ENCODE measurements around the gene NDUFV3. TPM values are rescaled to one million over a fixed set of nuclear protein-coding genes. Genes with fewer than 3 reads are reported as not detected.

The NDUFV3 gene
- total and polyA plus RNA-seq, 2 experiments from 2014 or later, result 31.9 to 36.3 TPM

- Histone ChIP-seq H3K4me2 (no peak overlapping the region), H3K36me3 (replicated peaks; ENCODE audit: insufficient read depth, low read depth) (no peaks in the 10 kb centered on the region), H3K9me3 (ENCODE audit: low read depth) (no peaks in the 10 kb centered on the region), H3K4me3 (no peak overlapping the region), H3K79me2 (no peaks in the 10 kb centered on the region), H3K27ac (no peak overlapping the region), H3K27me3 (no peaks in the 10 kb centered on the region), H2AFZ (no peak overlapping the region), H3K9me2 (replicated peaks; ENCODE audit: insufficient read depth) (no peaks in the 10 kb centered on the region), H4K20me1 (ENCODE audit: insufficient read depth, poor library complexity, severe bottlenecking) (no peaks in the 10 kb centered on the region), H3K4me1 (ENCODE audit: insufficient read depth) (no peaks in the 10 kb centered on the region)
- TF ChIP-seq CTCF (IDR thresholded peaks at IDR 0.05; ENCODE audit: poor library complexity) (no peak), EZH2 (IDR thresholded peaks at IDR 0.05; ENCODE audit: borderline replicate concordance) (no peak), EZH2phosphoT487 (IDR thresholded peaks at IDR 0.05; ENCODE audit: low read depth, severe bottlenecking, unreplicated experiment) (no peak)
- 94% methylated on average over 34 of the region's 54 CpGs for WGBS (ENCODE audit: low lambda C conversion rate, missing lambda C conversion rate)
- DNase-seq (ENCODE audit: low spot score), result no peak
Measured at GRCh38 chr21:42848932-42849758, 44.0 kb upstream of the NDUFV3 start.

DNA sequence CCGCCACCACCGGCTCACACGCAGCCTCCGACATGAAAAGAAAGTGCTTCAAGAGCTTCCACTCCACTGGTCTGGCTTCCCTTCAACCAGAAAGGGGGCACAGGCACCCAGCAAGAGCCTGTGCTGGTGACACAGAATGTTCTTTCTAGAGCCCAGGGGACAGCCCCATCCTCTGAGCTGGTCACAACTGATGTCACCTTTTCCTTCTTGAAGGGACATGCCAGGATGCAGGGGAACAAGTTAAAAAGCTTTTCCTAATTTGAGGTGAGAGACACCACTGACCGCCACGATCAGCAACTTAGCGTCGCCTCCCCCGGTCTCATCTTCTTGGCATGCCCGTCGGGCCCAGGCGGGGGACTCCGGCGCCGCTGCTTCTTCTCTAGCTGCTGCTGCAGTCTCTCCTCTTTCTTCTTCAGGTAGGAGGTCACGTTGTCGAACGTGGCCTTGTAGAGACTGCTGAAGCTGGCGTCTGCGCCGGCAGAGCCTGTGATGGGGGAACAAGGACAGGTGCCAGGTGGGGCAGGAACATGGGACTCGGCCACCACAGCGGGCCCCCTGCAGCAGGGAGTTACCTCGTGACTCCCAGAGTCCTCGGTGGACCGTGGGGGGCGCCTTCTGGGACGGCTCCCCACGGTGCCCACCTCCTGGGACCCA, 43.2 kb upstream of the NDUFV3 start:
- H3K4me3 ChIP-seq, result no peak overlapping the region
- H3K79me2 ChIP-seq, result no peaks in the 10 kb centered on the region

DNA sequence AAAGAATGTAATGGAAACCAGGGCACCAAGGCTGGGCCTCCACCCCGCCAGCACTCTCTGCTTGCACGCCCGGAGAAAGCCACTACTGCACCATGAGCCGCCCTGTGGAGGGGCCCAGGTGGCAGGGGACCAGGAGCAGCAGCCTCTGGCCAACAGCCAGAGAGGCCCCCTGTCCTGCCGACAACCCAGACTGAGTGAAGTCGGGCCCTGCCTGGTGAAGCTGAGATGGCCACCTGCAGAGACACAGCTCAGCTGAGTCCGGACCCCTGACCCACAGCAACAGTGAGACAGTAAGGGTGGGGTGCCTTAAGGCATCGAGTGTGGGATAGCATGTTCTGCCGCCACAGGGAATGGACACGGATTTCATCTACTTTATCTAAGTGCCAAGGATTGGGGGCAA, 42.6 kb upstream of the NDUFV3 start:
- no peaks in the 10 kb centered on the region for H3K4me1 ChIP-seq (ENCODE audit: insufficient read depth)
- no peak overlapping the region for H3K27ac ChIP-seq
- WGBS (ENCODE audit: low lambda C conversion rate, missing lambda C conversion rate), result 95% methylated on average over 10 of the region's 10 CpGs
- no peaks in the 10 kb centered on the region for H3K27me3 ChIP-seq
- no peak overlapping the region for H3K4me3 ChIP-seq
- H3K9me2 ChIP-seq (replicated peaks; ENCODE audit: insufficient read depth), result no peaks in the 10 kb centered on the region
- no peak for TF ChIP-seq EZH2 (IDR thresholded peaks at IDR 0.05; ENCODE audit: borderline replicate concordance)
- TF ChIP-seq EZH2phosphoT487 (IDR thresholded peaks at IDR 0.05; ENCODE audit: low read depth, severe bottlenecking, unreplicated experiment), result no peak
- no peak for TF ChIP-seq CTCF (IDR thresholded peaks at IDR 0.05; ENCODE audit: poor library complexity)
- no peak overlapping the region for H3K4me2 ChIP-seq
- H3K36me3 ChIP-seq (replicated peaks; ENCODE audit: insufficient read depth, low read depth), result no peaks in the 10 kb centered on the region
- no peaks in the 10 kb centered on the region for H4K20me1 ChIP-seq (ENCODE audit: insufficient read depth, poor library complexity, severe bottlenecking)
- H2AFZ ChIP-seq, result no peak overlapping the region
- H3K9me3 ChIP-seq (ENCODE audit: low read depth), result no peaks in the 10 kb centered on the region
- no peaks in the 10 kb centered on the region for H3K79me2 ChIP-seq
- no peak for DNase-seq (ENCODE audit: low spot score)

More for the DNA sequence above, 43.2 kb upstream of the NDUFV3 start:
- Histone ChIP-seq H3K4me1 (ENCODE audit: insufficient read depth) (no peaks in the 10 kb centered on the region), H4K20me1 (ENCODE audit: insufficient read depth, poor library complexity, severe bottlenecking) (no peaks in the 10 kb centered on the region), H3K9me3 (ENCODE audit: low read depth) (no peaks in the 10 kb centered on the region), H3K36me3 (replicated peaks; ENCODE audit: insufficient read depth, low read depth) (no peaks in the 10 kb centered on the region), H3K27ac (no peak overlapping the region), H3K27me3 (no peaks in the 10 kb centered on the region), H3K9me2 (replicated peaks; ENCODE audit: insufficient read depth) (no peaks in the 10 kb centered on the region), H2AFZ (no peak overlapping the region), H3K4me2 (no peak overlapping the region)
- no peak for DNase-seq (ENCODE audit: low spot score)
- 92% methylated on average over 28 of the region's 29 CpGs for WGBS (ENCODE audit: low lambda C conversion rate, missing lambda C conversion rate)
- TF ChIP-seq CTCF (IDR thresholded peaks at IDR 0.05; ENCODE audit: poor library complexity), result no peak
- TF ChIP-seq EZH2phosphoT487 (IDR thresholded peaks at IDR 0.05; ENCODE audit: low read depth, severe bottlenecking, unreplicated experiment), result no peak
- TF ChIP-seq EZH2 (IDR thresholded peaks at IDR 0.05; ENCODE audit: borderline replicate concordance), result no peak

Data from hepatocyte (in vitro differentiated cells).